ENCODE data around the gene SH3BP4. TPM values are rescaled to one million over a fixed set of nuclear protein-coding genes. Genes with fewer than 3 reads are reported as not detected.

SH3BP4 gene
- total and polyA plus RNA-seq, 2 of the 8 experiments (the other 6 are each of a cell fraction or from before 2014, with no cell fraction given) = 28.3 to 35.4 TPM

- H3K4ac ChIP-seq (replicated peaks; ENCODE audit: insufficient read length, low read depth, low read length) = no peak overlapping the region
- peak overlapping the region; percentile 39 to 52 for H3K4me2 ChIP-seq (ENCODE audit: insufficient read depth in 1 of 2, low read depth in 2 of 2, low read length in 2 of 2)
- peak overlapping the region; percentile 76 for H2AK5ac ChIP-seq (ENCODE audit: low read depth, low read length)
- TF ChIP-seq SIN3A (conservative IDR thresholded peaks at IDR 0.05 in 1 of 2, IDR thresholded peaks at IDR 0.05 in 1 of 2; ENCODE audit: low read depth in 1 of 2, low read length in 2 of 2) = no peak
- no peak for TF ChIP-seq BACH1 (IDR thresholded peaks at IDR 0.05; ENCODE audit: low read length)
- no peak for TF ChIP-seq RBBP5 (IDR thresholded peaks at IDR 0.05; ENCODE audit: borderline replicate concordance, low read depth, low read length)
- no peak for TF ChIP-seq HDAC2 (IDR thresholded peaks at IDR 0.05; ENCODE audit: borderline replicate concordance in 1 of 2, low read depth in 2 of 2, low read length in 2 of 2)
- TF ChIP-seq RFX5 (IDR thresholded peaks at IDR 0.05; ENCODE audit: borderline replicate concordance, low read depth, low read length) = no peak
- TF ChIP-seq RNF2 (IDR thresholded peaks at IDR 0.05; ENCODE audit: borderline replicate concordance, low read depth, low read length, missing control alignments, poor library complexity, severe bottlenecking) = no peak
- TF ChIP-seq POLR2A (IDR thresholded peaks at IDR 0.05; ENCODE audit: control extremely low read depth in 1 of 2, low read depth in 2 of 2, low read length in 2 of 2) = no peak
- TF ChIP-seq TAF1 (IDR thresholded peaks at IDR 0.05; ENCODE audit: low read depth, low read length) = no peak
- no peak for TF ChIP-seq SIRT6 (IDR thresholded peaks at IDR 0.05; ENCODE audit: low read length)
These were observed 28.8 kb downstream of the SH3BP4 start for GRCh38 chr2:234980451-234981187.

More at GRCh38 chr2:234980451-234981187, 28.8 kb downstream of the SH3BP4 start:
- H2BK15ac ChIP-seq (ENCODE audit: low read length) = no peak overlapping the region
- H2BK12ac ChIP-seq (ENCODE audit: low read depth, low read length) = peak overlapping the region; percentile 70
- no peak overlapping the region for H3K14ac ChIP-seq (ENCODE audit: insufficient read length)
- 78% methylated on average over 14 of the region's 14 CpGs; no CpG with 5 or more reads in 1 of the 2 experiments for WGBS, 2 experiments (ENCODE audit: extremely low coverage in 1 of 2, insufficient coverage in 1 of 2, insufficient read length in 1 of 2, insufficient replicate concordance in 2 of 2, low coverage in 1 of 2, low lambda C conversion rate in 2 of 2, missing lambda C conversion rate in 1 of 2)
- peaks cover 36% of the 10 kb centered on the region for H3K79me1 ChIP-seq (ENCODE audit: low read depth, low read length)
- peaks cover 4% of the 10 kb centered on the region in 2 experiments; a peak in 2 of 4 replicates for H3K9me3 ChIP-seq (ENCODE audit: insufficient read depth in 2 of 2, low read depth in 1 of 2, low read length in 1 of 2)
- 0 out of 2 replicates have a peak, but pooled peaks cover 2% of the 10 kb centered on the region for H3K23me2 ChIP-seq (ENCODE audit: low read depth, low read length)
- no peak overlapping the region for H3K4me3 ChIP-seq (ENCODE audit: extremely low read depth in 1 of 4, insufficient read depth in 2 of 4, low read depth in 3 of 4, low read length in 4 of 4)
- FAIRE-seq (no peak), DNase-seq (ENCODE audit: low read depth in 1 of 2, low spot score in 2 of 2) (no peak)
- POLR2A ChIA-PET (ENCODE audit: partially characterized antibody) = interaction anchor here (1.0 to 1.7 kb wide), 3 partner anchors 15 to 26 kb away, joined by 3 to 6 read pairs (median 4); no protein-coding TSS in a partner anchor
- peaks cover 10 to 37% (median 25%) of the 10 kb centered on the region in 4 experiments for H3K4me1 ChIP-seq (replicated peaks in 1 of 4; ENCODE audit: control insufficient read depth in 3 of 4, insufficient read depth in 4 of 4, low read length in 3 of 4)
- peaks cover 13 to 24% of the 10 kb centered on the region in 2 experiments for H4K20me1 ChIP-seq (replicated peaks in 1 of 2; ENCODE audit: control insufficient read depth in 1 of 2, insufficient read depth in 2 of 2, low read length in 2 of 2)
- H3K18ac ChIP-seq (ENCODE audit: extremely low read depth, low read length) = peak overlapping the region; percentile 73
- H3K23ac ChIP-seq (ENCODE audit: insufficient read length) = no peak overlapping the region
- H2BK20ac ChIP-seq (ENCODE audit: low read length) = 0 out of 2 replicates have a peak overlapping the region, but pooled peaks have one; percentile 13
- no peak overlapping the region for H4K8ac ChIP-seq (ENCODE audit: extremely low read depth, insufficient read depth, low read length)
- H3K27me3 ChIP-seq (replicated peaks in 1 of 4; ENCODE audit: control insufficient read depth in 3 of 4, extremely low read depth in 1 of 4, insufficient read depth in 3 of 4, low read length in 3 of 4) = no peaks in the 10 kb centered on the region
- H3K36me3 ChIP-seq (ENCODE audit: control insufficient read depth in 2 of 4, insufficient read depth in 4 of 4, low read length in 3 of 4) = peaks cover 0 to 15% (median under 1%) of the 10 kb centered on the region in 4 experiments; a peak in 4 of 8 replicates
- peak overlapping the region; percentile 76; the same call in 1 of the 2 replicates for H2BK5ac ChIP-seq (ENCODE audit: low read depth, low read length)
- peak overlapping the region; percentile 12 for H4K5ac ChIP-seq (ENCODE audit: insufficient read length, low read depth, low read length)
- peak overlapping the region in 1 of 4 experiments; percentile 21; a peak in 1 of 7 replicates for H3K9ac ChIP-seq (replicated peaks in 1 of 4; ENCODE audit: extremely low read depth in 1 of 4, low read depth in 3 of 4, low read length in 3 of 4)
- no peak overlapping the region for H3K56ac ChIP-seq (replicated peaks; ENCODE audit: insufficient read length, low read depth, low read length)
- no peak overlapping the region for H2AFZ ChIP-seq (ENCODE audit: low read length)
- CTCF ChIA-PET (ENCODE audit: partially characterized antibody) = interaction anchor here (0.8 to 3.0 kb wide), 10 partner anchors 12 to 136 kb away, joined by 3 to 9 read pairs (median 4); no protein-coding TSS in a partner anchor
- no peak overlapping the region for H2BK120ac ChIP-seq (replicated peaks; ENCODE audit: low read depth, low read length)
- H3K27ac ChIP-seq (ENCODE audit: low read depth, low read length) = peak overlapping the region; percentile 54; the same call in 1 of the 2 replicates
- peak overlapping the region; percentile 25 for H4K91ac ChIP-seq (replicated peaks; ENCODE audit: insufficient read length, low read length)
- H3K79me2 ChIP-seq (ENCODE audit: control insufficient read depth in 1 of 2, insufficient read depth in 2 of 2, low read length in 2 of 2) = peaks cover 22 to 99% of the 10 kb centered on the region in 2 experiments; a peak in 3 of 4 replicates
